ENCODE results near the gene SLC2A11.

DNA sequence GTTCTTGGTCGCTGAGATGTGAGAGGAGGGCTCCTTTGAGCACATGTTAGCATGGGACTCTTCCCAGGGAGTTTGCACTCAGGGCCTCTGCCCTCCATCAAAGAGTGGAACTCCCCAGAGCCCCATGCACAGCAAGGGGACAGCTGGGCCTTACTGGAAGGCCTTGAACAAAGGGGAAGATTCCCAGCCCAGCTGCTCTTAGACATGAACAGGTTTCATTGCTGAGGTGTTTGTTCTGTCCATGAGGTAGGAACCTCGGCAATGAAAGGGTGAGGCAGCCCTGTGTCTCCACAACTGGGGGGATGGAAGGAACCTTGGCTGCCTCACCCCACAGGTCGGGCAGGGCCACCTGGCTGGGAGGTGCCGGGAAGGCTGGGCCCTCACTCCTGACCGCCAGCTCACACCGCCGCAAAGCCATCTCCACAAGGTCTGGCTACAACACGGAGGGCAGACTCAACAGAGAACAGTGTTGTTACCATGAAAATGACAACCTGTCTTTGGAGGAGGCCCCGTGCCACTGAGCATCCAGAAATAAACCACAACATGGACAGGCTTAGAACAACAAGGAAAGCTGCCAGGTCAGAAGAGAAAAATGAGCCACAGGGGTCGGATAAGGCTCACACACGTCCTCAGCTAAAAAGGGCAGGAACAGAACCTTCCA lies 22.1 kb upstream of the SLC2A11 start:
- TF ChIP-seq POLR2A (IDR thresholded peaks at IDR 0.05) = no peak
- TF ChIP-seq, protein P1, sequence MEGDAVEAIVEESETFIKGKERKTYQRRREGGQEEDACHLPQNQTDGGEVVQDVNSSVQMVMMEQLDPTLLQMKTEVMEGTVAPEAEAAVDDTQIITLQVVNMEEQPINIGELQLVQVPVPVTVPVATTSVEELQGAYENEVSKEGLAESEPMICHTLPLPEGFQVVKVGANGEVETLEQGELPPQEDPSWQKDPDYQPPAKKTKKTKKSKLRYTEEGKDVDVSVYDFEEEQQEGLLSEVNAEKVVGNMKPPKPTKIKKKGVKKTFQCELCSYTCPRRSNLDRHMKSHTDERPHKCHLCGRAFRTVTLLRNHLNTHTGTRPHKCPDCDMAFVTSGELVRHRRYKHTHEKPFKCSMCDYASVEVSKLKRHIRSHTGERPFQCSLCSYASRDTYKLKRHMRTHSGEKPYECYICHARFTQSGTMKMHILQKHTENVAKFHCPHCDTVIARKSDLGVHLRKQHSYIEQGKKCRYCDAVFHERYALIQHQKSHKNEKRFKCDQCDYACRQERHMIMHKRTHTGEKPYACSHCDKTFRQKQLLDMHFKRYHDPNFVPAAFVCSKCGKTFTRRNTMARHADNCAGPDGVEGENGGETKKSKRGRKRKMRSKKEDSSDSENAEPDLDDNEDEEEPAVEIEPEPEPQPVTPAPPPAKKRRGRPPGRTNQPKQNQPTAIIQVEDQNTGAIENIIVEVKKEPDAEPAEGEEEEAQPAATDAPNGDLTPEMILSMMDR (IDR thresholded peaks at IDR 0.05) = no peak

Data from body of pancreas (tissue), 4 donors.